HepG2 (cell line): Measurements from ENCODE around the gene SLC16A9. TPM values are rescaled to one million over a fixed set of nuclear protein-coding genes. Genes with fewer than 3 reads are reported as not detected.

ENCODE experiments used
- HBP1 ChIP-seq: IDR thresholded peaks from 2 replicates; pipeline ENCODE4 v1.6.1; 2016; ENCODE audit warnings: low read depth, control low read depth
- HDAC2 ChIP-seq: sonication (generic); formaldehyde crosslinking; IDR thresholded peaks from 2 replicates; pipeline ENCODE4 v1.4.0; 2020; ENCODE audit warnings: missing genetic modification reagents
- KDM2A ChIP-seq: sonication (generic); formaldehyde crosslinking; IDR thresholded peaks from 2 replicates; pipeline ENCODE4 v1.4.0; 2020; ENCODE audit warnings: low read depth, missing genetic modification reagents, borderline replicate concordance
- MAFG ChIP-seq: sonication (generic); formaldehyde crosslinking; IDR thresholded peaks from 2 replicates; pipeline ENCODE4 v1.5.1; 2020; ENCODE audit warnings: mild to moderate bottlenecking, missing genetic modification reagents
- MED1 ChIP-seq: sonication (generic); formaldehyde crosslinking; IDR thresholded peaks from 2 replicates; pipeline ENCODE4 v1.4.0; 2020; ENCODE audit warnings: missing genetic modification reagents
- MYPOP ChIP-seq: sonication (generic); formaldehyde crosslinking; IDR thresholded peaks from 2 replicates; pipeline ENCODE4 v1.8.1; 2023; ENCODE audit warnings: mild to moderate bottlenecking, moderate library complexity, missing genetic modification reagents
- SAFB2 ChIP-seq: sonication (generic); formaldehyde crosslinking; IDR thresholded peaks from 2 replicates; pipeline ENCODE4 v1.5.1; 2020; ENCODE audit warnings: missing genetic modification reagents, low read depth, mild to moderate bottlenecking, borderline replicate concordance
- SMAD1 ChIP-seq: sonication (generic); formaldehyde crosslinking; IDR thresholded peaks from 2 replicates; pipeline ENCODE4 v1.4.0; 2020; ENCODE audit warnings: missing genetic modification reagents, low read depth, mild to moderate bottlenecking, borderline replicate concordance
- TCF7L2 ChIP-seq: IDR thresholded peaks from 2 replicates; pipeline ENCODE4 v1.6.1; 2011; ENCODE audit warnings: mild to moderate bottlenecking, low read depth, low read length, moderate library complexity
- polyA plus RNA-seq, 8 experiments: library from polyadenylated mRNA; depleted of rRNA in 3 of 8; stranded (reverse) in 7 of 8; unstranded in 1 of 8; fragments of >200 nt; fragmentation: Illumina TruSeq in 4 of 8; extraction: Trizol in 4 of 8; gene quantifications; 2 replicates each; pipeline versions ENCODE4 v1.2.1 to v1.2.3, GENCODE V29; 2011 to 2016; ENCODE audit warnings: low read depth in 4 of 8, missing spikeins in 1 of 8, mixed read lengths in 1 of 8; ENCODE audit not compliant: insufficient read depth in 1 of 8
- total RNA-seq, 5 experiments: library from RNA; depleted of rRNA; stranded (reverse); fragments of >200 nt; fragmentation: Illumina TruSeq; extraction: Trizol; gene quantifications; 2 replicates each; pipeline ENCODE4 v1.2.3, GENCODE V29; 2016; ENCODE audit warnings: low read depth in 1 of 5
- TF ChIP-seq, protein P1 (sequence below): IDR thresholded peaks from 2 replicates; pipeline ENCODE4 v1.6.1; 2018; ENCODE audit warnings: missing genetic modification reagents
- TF ChIP-seq, protein P2 (sequence below): sonication (generic); formaldehyde crosslinking; conservative IDR thresholded peaks from 2 replicates; pipeline ENCODE4 v1.4.0; 2020; ENCODE audit warnings: missing genetic modification reagents
- TF ChIP-seq, protein P3 (sequence below): sonication (generic); formaldehyde crosslinking; IDR thresholded peaks from 2 replicates; pipeline ENCODE4 v1.5.0; 2020; ENCODE audit warnings: mild to moderate bottlenecking, missing genetic modification reagents

SLC16A9 gene
- total and polyA plus RNA-seq, 2 of the 13 experiments (the other 11 are each of a cell fraction or from before 2014, with no cell fraction given): 0.01 to 0.09 TPM

GRCh38 chr10:59670269-59670668 is 39.4 kb downstream of the SLC16A9 start (continued):
- TF ChIP-seq MAFG: no peak
- TF ChIP-seq SAFB2 (CRISPR knock-in tag): no peak
- TF ChIP-seq SMAD1 (CRISPR knock-in tag): no peak
- no peak for TF ChIP-seq HDAC2
- no peak for TF ChIP-seq TCF7L2
- TF ChIP-seq MED1 (CRISPR knock-in tag): no peak
- no peak for TF ChIP-seq KDM2A (CRISPR knock-in tag)
- TF ChIP-seq HBP1: no peak
- TF ChIP-seq, protein P1, sequence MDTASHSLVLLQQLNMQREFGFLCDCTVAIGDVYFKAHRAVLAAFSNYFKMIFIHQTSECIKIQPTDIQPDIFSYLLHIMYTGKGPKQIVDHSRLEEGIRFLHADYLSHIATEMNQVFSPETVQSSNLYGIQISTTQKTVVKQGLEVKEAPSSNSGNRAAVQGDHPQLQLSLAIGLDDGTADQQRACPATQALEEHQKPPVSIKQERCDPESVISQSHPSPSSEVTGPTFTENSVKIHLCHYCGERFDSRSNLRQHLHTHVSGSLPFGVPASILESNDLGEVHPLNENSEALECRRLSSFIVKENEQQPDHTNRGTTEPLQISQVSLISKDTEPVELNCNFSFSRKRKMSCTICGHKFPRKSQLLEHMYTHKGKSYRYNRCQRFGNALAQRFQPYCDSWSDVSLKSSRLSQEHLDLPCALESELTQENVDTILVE (CRISPR knock-in tag): no peak
- TF ChIP-seq MYPOP: no peak
- TF ChIP-seq, protein P2, sequence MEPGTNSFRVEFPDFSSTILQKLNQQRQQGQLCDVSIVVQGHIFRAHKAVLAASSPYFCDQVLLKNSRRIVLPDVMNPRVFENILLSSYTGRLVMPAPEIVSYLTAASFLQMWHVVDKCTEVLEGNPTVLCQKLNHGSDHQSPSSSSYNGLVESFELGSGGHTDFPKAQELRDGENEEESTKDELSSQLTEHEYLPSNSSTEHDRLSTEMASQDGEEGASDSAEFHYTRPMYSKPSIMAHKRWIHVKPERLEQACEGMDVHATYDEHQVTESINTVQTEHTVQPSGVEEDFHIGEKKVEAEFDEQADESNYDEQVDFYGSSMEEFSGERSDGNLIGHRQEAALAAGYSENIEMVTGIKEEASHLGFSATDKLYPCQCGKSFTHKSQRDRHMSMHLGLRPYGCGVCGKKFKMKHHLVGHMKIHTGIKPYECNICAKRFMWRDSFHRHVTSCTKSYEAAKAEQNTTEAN (CRISPR knock-in tag): no peak
- TF ChIP-seq, protein P3, sequence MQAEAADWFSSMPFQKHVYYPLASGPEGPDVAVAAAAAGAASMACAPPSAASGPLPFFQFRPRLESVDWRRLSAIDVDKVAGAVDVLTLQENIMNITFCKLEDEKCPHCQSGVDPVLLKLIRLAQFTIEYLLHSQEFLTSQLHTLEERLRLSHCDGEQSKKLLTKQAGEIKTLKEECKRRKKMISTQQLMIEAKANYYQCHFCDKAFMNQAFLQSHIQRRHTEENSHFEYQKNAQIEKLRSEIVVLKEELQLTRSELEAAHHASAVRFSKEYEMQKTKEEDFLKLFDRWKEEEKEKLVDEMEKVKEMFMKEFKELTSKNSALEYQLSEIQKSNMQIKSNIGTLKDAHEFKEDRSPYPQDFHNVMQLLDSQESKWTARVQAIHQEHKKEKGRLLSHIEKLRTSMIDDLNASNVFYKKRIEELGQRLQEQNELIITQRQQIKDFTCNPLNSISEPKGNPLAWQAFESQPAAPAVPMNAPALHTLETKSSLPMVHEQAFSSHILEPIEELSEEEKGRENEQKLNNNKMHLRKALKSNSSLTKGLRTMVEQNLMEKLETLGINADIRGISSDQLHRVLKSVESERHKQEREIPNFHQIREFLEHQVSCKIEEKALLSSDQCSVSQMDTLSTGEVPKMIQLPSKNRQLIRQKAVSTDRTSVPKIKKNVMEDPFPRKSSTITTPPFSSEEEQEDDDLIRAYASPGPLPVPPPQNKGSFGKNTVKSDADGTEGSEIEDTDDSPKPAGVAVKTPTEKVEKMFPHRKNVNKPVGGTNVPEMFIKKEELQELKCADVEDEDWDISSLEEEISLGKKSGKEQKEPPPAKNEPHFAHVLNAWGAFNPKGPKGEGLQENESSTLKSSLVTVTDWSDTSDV (CRISPR knock-in tag): no peak
